Suprapubic skin (tissue), 3 donors: ENCODE data around the gene RASL10B.

ENCODE experiments used
- EP300 ChIP-seq: sonication (generic); formaldehyde crosslinking; IDR thresholded peaks from one replicate; pipeline ENCODE4 v1.6.1; 2017; ENCODE audit warnings: antibody characterized with exemption
- TF ChIP-seq, protein P1 (sequence below), 2 donors: fragments of 200-600 bp in 1 of 2; fragments of 450-650 bp in 1 of 2; sonication (generic) in 1 of 2; IDR thresholded peaks; one replicate each; pipeline ENCODE4 v1.5.1; 2016 to 2019; ENCODE audit warnings: antibody characterized with exemption in 2 of 2, mild to moderate bottlenecking in 1 of 2, moderate library complexity in 1 of 2

DNA sequence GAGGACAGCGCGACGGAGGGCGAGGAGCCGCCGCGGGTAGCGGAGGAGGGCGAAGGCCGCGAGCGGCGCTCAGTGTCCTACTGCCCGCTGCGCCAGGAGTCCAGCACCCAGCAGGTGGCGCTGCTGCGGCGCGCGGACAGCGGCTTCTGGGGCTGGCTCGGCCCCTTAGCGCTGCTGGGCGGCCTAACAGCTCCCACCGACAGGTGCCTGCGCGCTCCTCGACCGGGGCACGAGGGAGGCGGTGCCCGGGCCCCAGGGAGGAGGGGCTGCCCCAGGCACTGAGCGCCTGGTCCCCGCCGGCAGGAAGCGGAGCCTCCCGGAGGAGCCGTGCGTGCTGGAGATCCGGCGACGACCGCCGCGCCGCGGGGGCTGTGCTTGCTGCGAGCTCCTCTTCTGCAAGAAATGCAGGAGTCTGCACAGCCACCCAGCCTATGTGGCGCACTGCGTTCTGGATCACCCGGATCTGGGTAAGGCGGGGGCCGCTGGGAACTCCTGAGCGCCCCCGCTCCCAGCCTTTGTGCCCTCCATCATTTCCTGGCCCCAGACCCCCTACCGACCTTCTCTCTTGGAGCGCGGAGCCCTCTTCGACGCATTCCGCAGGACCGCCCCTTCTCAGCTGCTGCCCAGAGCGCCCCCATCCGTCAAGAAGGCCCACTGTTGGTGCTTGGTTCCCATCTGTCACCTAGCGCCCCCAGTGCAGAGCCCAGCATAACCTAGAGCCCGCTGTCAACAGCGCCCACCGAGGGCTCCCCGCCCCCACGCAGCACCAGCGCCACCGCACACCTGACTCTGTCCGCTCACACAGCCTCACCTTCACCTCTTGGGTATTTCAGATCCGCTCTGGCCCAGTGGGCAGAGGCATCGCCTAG lies 32.9 kb downstream of the RASL10B start:
- TF ChIP-seq, protein P1, sequence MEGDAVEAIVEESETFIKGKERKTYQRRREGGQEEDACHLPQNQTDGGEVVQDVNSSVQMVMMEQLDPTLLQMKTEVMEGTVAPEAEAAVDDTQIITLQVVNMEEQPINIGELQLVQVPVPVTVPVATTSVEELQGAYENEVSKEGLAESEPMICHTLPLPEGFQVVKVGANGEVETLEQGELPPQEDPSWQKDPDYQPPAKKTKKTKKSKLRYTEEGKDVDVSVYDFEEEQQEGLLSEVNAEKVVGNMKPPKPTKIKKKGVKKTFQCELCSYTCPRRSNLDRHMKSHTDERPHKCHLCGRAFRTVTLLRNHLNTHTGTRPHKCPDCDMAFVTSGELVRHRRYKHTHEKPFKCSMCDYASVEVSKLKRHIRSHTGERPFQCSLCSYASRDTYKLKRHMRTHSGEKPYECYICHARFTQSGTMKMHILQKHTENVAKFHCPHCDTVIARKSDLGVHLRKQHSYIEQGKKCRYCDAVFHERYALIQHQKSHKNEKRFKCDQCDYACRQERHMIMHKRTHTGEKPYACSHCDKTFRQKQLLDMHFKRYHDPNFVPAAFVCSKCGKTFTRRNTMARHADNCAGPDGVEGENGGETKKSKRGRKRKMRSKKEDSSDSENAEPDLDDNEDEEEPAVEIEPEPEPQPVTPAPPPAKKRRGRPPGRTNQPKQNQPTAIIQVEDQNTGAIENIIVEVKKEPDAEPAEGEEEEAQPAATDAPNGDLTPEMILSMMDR (IDR thresholded peaks at IDR 0.05) = peak; percentile 86 to 98
- TF ChIP-seq EP300 = no peak
